GM20000 (cell line): ENCODE results near the gene PTPRN2.

Source experiments
- DNase-seq: peaks from one replicate; pipeline ENCODE4 v3.0.0; 2012; ENCODE audit warnings: low spot score
- TF ChIP-seq, protein P1 (sequence below): IDR thresholded peaks from 2 replicates; pipeline ENCODE4 v1.5.1; 2012; ENCODE audit warnings: mild to moderate bottlenecking, control low read depth; ENCODE audit errors: extremely low read depth, missing control alignments

PTPRN2 gene

DNA sequence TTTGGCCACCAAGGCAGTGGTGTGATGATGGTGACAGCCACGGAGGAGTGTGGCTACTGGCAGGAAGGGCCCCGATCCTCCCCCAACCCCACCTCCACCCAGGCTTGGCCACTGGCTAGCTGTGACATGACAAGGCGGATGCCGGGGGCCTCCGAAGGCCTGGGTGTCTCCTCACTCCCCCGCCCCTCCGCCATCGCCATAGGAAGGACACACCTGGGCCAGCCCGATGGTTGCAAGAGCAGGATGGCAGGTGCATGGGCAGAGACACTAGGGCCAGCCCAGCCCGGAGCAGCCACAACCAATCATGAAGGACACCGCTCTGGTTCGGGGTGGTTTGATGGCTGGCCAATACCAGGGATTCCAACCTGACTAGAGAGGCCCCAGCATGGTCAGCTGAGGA, 81.0 kb downstream of the PTPRN2 start:
- no peak for DNase-seq
- TF ChIP-seq, protein P1, sequence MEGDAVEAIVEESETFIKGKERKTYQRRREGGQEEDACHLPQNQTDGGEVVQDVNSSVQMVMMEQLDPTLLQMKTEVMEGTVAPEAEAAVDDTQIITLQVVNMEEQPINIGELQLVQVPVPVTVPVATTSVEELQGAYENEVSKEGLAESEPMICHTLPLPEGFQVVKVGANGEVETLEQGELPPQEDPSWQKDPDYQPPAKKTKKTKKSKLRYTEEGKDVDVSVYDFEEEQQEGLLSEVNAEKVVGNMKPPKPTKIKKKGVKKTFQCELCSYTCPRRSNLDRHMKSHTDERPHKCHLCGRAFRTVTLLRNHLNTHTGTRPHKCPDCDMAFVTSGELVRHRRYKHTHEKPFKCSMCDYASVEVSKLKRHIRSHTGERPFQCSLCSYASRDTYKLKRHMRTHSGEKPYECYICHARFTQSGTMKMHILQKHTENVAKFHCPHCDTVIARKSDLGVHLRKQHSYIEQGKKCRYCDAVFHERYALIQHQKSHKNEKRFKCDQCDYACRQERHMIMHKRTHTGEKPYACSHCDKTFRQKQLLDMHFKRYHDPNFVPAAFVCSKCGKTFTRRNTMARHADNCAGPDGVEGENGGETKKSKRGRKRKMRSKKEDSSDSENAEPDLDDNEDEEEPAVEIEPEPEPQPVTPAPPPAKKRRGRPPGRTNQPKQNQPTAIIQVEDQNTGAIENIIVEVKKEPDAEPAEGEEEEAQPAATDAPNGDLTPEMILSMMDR: no peak

DNA sequence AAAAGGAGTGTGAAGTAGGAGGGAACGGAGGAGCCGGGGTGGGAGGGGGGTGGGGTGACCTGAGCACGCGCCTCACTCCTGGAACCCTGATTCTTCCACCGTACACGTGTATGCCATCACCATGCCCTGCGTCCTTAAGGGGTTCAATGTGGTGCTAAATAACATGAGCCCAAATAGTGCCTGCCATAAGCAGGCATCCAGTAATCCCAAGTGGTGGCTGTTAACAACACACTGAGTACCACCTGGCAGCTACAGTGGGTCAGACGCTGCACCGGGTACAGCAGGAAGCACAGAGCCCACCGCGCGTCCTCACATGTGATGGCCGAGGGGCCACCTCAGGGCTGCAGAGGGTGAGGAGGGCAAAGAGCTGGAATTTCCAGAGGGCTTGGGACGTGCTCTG, 81.9 kb downstream of the PTPRN2 start:
- no peak for DNase-seq
- TF ChIP-seq, protein P1: no peak

DNA sequence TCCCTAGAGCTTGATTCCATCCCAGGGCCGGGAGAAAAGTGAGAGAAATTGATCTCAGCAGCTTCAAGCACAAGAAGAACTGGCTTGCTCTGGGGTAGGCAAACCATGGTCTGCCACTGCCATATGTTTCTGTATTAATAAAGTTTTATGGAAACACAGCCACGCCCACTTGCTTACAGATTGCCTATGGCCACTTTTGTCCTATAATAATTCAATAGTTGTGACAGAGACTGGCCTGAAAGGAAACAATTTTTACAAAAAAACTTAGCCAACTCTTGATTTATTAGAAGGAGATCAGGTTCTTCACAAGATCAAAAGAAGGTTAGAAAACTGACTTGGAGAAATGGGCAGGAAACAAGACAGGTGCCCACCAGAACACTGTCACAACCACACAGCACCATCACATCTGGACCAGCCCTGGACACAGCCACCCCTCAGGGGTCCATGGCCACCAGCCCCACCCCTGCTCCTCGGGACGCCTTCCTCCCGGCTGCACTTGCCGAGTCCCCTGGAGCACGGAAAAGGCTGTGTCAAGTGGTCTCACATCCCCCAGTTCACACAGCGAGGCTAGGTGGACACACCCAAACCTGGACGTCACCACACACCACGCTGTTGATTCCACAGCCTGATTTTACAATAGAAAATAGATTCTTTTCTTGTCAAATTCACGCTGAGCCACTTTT, 85.4 kb downstream of the PTPRN2 start:
- TF ChIP-seq, protein P1: no peak
- DNase-seq: no peak

DNA sequence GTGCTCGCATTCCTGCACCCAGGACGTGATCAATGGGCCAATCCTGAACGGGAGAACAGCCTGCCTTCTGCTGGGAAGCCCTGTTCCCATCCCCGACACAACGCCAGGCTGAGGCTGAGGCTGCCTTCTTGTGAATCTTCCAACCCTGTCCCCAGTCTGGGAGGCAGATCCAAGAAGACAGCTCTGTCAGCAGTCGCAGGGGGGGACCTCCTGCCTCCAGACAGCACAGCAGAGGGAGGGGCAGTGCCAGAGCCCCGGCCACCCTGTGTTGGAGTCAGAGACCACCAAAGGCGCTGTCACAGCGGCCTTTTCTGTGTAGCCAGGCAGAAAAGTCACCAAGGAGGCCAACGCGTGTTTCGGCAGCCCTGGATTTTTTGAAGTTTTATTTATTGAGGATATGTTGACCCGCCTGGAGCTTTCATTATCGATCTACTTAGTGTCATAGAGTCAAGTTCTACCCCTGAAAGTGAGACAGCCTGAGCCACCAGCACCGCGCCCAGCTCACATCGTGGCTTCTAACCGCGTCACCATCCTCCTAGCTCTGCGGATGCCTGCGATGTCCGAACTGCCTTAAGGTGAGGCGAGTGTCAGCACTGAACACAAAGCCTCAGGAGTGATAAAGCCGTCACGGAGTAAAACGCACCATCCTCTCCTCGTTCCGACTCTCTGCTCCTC, 86.1 kb downstream of the PTPRN2 start:
- TF ChIP-seq, protein P1: no peak
- DNase-seq: no peak

DNA sequence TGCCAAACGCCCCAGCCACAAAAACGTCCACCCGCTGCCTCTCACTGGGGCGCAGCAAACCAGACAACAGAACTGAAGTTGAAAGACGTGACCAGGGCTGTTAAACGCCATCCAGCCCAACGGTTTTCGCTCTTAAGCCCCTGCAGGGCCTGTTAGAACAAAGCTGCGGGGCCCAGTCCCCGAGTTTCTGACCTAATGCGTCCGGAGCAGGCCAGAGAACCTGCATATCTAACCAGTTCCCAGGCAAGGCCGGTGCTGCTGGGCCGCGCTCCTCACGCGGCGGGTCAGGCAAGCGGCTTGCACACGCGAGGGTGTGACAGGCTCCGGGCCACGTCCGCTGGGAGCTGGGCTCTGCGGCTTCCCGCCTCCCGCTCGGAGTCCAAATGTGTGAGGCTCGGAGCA, 87.0 kb downstream of the PTPRN2 start:
- DNase-seq: no peak
- TF ChIP-seq, protein P1: no peak

DNA sequence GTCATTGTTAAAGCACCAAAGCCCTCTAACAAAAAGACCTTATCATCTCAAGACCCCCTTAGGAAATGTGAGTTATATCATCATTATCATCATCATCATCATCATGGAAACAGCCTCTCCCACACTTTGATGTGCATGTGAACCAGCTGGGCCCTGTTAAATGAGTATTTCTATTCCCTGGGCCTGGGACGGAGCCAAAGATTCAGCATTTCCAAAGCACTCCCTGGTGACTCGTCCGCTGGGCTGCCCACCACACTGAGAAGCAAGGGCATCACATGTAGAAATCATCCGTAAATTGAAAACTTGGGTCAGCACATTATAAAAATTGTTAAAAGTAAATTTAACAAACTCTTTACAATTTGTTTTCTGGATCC, 88.6 kb downstream of the PTPRN2 start:
- DNase-seq: no peak
- TF ChIP-seq, protein P1: no peak

DNA sequence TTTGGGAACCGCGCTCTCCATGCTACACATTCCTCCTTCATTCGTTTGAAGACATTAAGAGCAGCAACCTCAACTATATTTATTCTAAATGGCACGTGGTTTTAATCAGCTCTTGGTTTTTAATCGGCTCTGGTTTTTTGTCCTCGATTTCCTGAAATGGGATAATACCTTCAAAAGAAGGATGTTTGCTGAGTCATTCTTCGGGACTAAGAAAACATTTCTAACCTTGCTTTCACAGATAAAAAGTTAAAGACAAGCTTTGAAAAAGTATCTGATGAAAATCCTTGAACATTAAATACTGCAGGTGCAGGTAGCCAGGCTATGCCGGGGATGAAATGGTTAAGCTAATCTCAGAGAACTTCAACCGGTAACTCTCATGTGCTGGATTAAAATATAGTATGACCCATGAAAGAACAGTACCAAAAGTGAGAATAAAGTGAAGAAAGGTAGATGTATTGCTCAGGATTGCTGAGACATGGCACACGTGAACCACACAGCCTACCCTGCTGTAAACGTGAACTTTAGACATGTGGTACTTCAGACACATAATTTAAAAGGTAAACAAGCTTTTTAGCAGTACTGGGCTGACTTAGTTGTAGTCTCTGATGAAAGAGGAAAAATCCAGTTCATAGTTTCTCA, 89.1 kb downstream of the PTPRN2 start:
- TF ChIP-seq, protein P1: no peak
- DNase-seq: no peak
